HG03520 (cell line): ENCODE results near the gene TEX38.
"Not testable (repeated sequence)": the region's sequence is repeated elsewhere in the genome, so short reads cannot be mapped to it uniquely, and the experiment has no call there.

Experiments
- ATAC-seq: cut with Tn5 transposase; IDR thresholded peaks from one replicate; pipeline ENCODE4 v1.9.1; 2021; ENCODE audit warnings: mild to moderate bottlenecking, moderate library complexity; ENCODE audit not compliant: unreplicated experiment

TEX38 gene

GRCh38 chr1:46654698-46655097, 17.0 kb upstream of the TEX38 start:
- ATAC-seq = not testable (repeated sequence)

GRCh38 chr1:46655848-46656247, 15.8 kb upstream of the TEX38 start:
- ATAC-seq = no peak

GRCh38 chr1:46656643-46657042, 15.0 kb upstream of the TEX38 start:
- ATAC-seq = no peak

- no peak for ATAC-seq
Measured at GRCh38 chr1:46657775-46658174, 13.9 kb upstream of the TEX38 start.

- no peak for ATAC-seq
Measured at GRCh38 chr1:46659307-46659870, 12.3 kb upstream of the TEX38 start.

GRCh38 chr1:46660116-46660515, 11.5 kb upstream of the TEX38 start:
- not testable (repeated sequence) for ATAC-seq

- ATAC-seq = not testable (repeated sequence)
Measured at GRCh38 chr1:46662919-46663318, 8.7 kb upstream of the TEX38 start.

- no peak for ATAC-seq
Measured at GRCh38 chr1:46665983-46666382, 5.7 kb upstream of the TEX38 start.

GRCh38 chr1:46667782-46668760, 3.6 kb upstream of the TEX38 start, which contains the start of gene ATPAF1:
TSS of gene ATPAF1 (minus strand) at chr1:46668364. CDS start at chr1:46668322, 42 bp downstream.
- ATAC-seq = peak; percentile 64

- ATAC-seq = no peak
Measured at GRCh38 chr1:46670134-46670533, 1.5 kb upstream of the TEX38 start.

GRCh38 chr1:46672696-46673095, 1.0 kb downstream of the TEX38 start:
- ATAC-seq = no peak

GRCh38 chr1:46673749-46674182, 2.1 kb downstream of the TEX38 start:
- no peak for ATAC-seq

- ATAC-seq = no peak
Measured at GRCh38 chr1:46675549-46676314, 4.1 kb downstream of the TEX38 start.

GRCh38 chr1:46676531-46676930, 4.9 kb downstream of the TEX38 start:
- ATAC-seq = no peak

- no peak for ATAC-seq
Measured at GRCh38 chr1:46677339-46677738, 5.7 kb downstream of the TEX38 start.

GRCh38 chr1:46679789-46680573, 8.3 kb downstream of the TEX38 start:
- no peak for ATAC-seq

GRCh38 chr1:46681333-46682034, 9.8 kb downstream of the TEX38 start:
- ATAC-seq = no peak

GRCh38 chr1:46682064-46682463, 10.4 kb downstream of the TEX38 start:
- no peak for ATAC-seq

- ATAC-seq = no peak
Measured at GRCh38 chr1:46684670-46685069, 13.0 kb downstream of the TEX38 start.

- ATAC-seq = no peak
Measured at GRCh38 chr1:46686255-46686654, 14.6 kb downstream of the TEX38 start.
